ENCODE results near the gene HMGN3. TPM values are rescaled to one million over a fixed set of nuclear protein-coding genes. Genes with fewer than 3 reads are reported as not detected.
A peak's percentile ranks its signal among the peaks of the same experiment; 100 is the strongest.

HMGN3 gene
- 100 to 1,000 TPM in 1 of 2 donors, 10 to 100 TPM in 1; 72.1 to 105 TPM for polyA plus RNA-seq

- 2% methylated on average over 51 of the region's 51 CpGs for WGBS, 2 donors
- Histone ChIP-seq H3K4me3 (ENCODE audit: low read depth in 1 of 2, low read length in 2 of 2) (peak within 1 kb of the TSS; percentile 82 to 95), H3K27me3 (ENCODE audit: control insufficient read depth in 1 of 2, insufficient read depth in 2 of 2, low read length in 2 of 2) (no peaks in the 10 kb centered on the region)
These were observed at the start of gene HMGN3 for GRCh38 chr6:79234150-79235022. Gene HMGN3 (minus strand): TSS chr6:79234682.

DNA sequence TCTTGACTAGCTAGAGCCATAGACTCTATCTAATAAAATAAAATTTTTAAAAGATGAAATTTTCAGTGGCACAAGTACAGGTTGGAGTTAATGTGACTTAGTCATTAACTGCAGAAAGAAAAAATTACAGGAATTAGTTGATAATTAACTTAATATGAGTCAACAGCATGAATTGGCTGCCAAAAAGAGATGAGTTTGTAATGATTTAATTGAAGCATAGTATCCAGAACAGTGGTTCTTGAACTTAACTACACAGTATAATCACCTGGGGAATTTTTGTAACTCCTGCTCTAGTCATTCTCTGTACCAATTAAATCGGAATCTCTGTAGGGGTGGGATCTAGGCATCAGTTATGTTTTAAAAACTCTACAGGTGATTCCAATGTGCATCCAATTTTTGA is 46.3 kb upstream of the HMGN3 start:
- WGBS, 2 donors: 62 to 75% methylated on average over 1 of the region's 1 CpG

More at GRCh38 chr6:79234150-79235022, at the start of gene HMGN3:
- peak within 1 kb of the TSS; percentile 92 to 99 for H3K27ac ChIP-seq (ENCODE audit: low read depth in 2 of 2, low read length in 1 of 2)
- H3K36me3 ChIP-seq (ENCODE audit: control insufficient read depth in 2 of 2, insufficient read depth in 2 of 2, low read length in 1 of 2): no peaks in the 10 kb centered on the region
- no peaks in the 10 kb centered on the region for H3K4me1 ChIP-seq (ENCODE audit: control insufficient read depth in 2 of 2, insufficient read depth in 2 of 2, low read length in 1 of 2)
- no peaks in the 10 kb centered on the region for H3K9me3 ChIP-seq (ENCODE audit: control insufficient read depth in 2 of 2, insufficient read depth in 1 of 2, low read depth in 1 of 2, low read length in 1 of 2)

GRCh38 chr6:79277109-79277508 is 42.6 kb upstream of the HMGN3 start:
- Histone ChIP-seq H3K36me3 (ENCODE audit: control insufficient read depth in 2 of 2, insufficient read depth in 2 of 2, low read length in 1 of 2) (no peaks in the 10 kb centered on the region), H3K4me1 (ENCODE audit: control insufficient read depth in 2 of 2, insufficient read depth in 2 of 2, low read length in 1 of 2) (no peaks in the 10 kb centered on the region), H3K27ac (ENCODE audit: low read depth in 2 of 2, low read length in 1 of 2) (no peak overlapping the region), H3K9me3 (ENCODE audit: control insufficient read depth in 2 of 2, insufficient read depth in 1 of 2, low read depth in 1 of 2, low read length in 1 of 2) (no peaks in the 10 kb centered on the region), H3K4me3 (ENCODE audit: low read depth in 1 of 2, low read length in 2 of 2) (no peak overlapping the region), H3K27me3 (ENCODE audit: control insufficient read depth in 1 of 2, insufficient read depth in 2 of 2, low read length in 2 of 2) (no peaks in the 10 kb centered on the region)

More for the DNA sequence above, 46.3 kb upstream of the HMGN3 start:
- no peaks in the 10 kb centered on the region for H3K4me1 ChIP-seq (ENCODE audit: control insufficient read depth in 2 of 2, insufficient read depth in 2 of 2, low read length in 1 of 2)
- H3K4me3 ChIP-seq (ENCODE audit: low read depth in 1 of 2, low read length in 2 of 2): no peak overlapping the region
- H3K27me3 ChIP-seq (ENCODE audit: control insufficient read depth in 1 of 2, insufficient read depth in 2 of 2, low read length in 2 of 2): no peaks in the 10 kb centered on the region
- H3K36me3 ChIP-seq (ENCODE audit: control insufficient read depth in 2 of 2, insufficient read depth in 2 of 2, low read length in 1 of 2): no peaks in the 10 kb centered on the region
- H3K9me3 ChIP-seq (ENCODE audit: control insufficient read depth in 2 of 2, insufficient read depth in 1 of 2, low read depth in 1 of 2, low read length in 1 of 2): no peaks in the 10 kb centered on the region
- H3K27ac ChIP-seq (ENCODE audit: low read depth in 2 of 2, low read length in 1 of 2): no peak overlapping the region

DNA sequence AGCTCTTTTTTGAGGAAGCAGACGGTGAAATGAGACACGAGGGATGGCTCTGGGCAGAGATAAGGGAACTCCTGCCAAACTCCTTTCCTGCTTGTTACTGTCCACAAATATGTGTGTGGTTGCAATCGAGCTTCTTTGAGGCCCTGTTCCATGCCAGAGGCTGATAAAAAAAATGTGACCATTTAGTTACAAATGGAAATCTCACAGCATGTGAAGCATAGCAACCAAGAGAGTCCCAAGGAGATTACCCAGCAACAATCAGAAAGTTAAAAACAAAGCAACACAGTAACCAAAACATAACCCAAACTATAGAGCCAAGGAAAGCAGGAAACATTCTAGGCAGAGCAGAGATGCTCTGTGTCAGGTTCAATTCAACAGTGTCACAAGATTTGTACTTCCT is 35.4 kb upstream of the HMGN3 start:
- Histone ChIP-seq H3K27ac (ENCODE audit: low read depth in 2 of 2, low read length in 1 of 2) (no peak overlapping the region), H3K4me1 (ENCODE audit: control insufficient read depth in 2 of 2, insufficient read depth in 2 of 2, low read length in 1 of 2) (peaks cover 0 to 3% of the 10 kb centered on the region in 2 donors), H3K4me3 (ENCODE audit: low read depth in 1 of 2, low read length in 2 of 2) (no peak overlapping the region), H3K9me3 (ENCODE audit: control insufficient read depth in 2 of 2, insufficient read depth in 1 of 2, low read depth in 1 of 2, low read length in 1 of 2) (no peaks in the 10 kb centered on the region), H3K27me3 (ENCODE audit: control insufficient read depth in 1 of 2, insufficient read depth in 2 of 2, low read length in 2 of 2) (no peaks in the 10 kb centered on the region), H3K36me3 (ENCODE audit: control insufficient read depth in 2 of 2, insufficient read depth in 2 of 2, low read length in 1 of 2) (no peaks in the 10 kb centered on the region)
- 4% methylated on average over 3 of the region's 3 CpGs for WGBS, 2 donors

GRCh38 chr6:79267128-79267527 is 32.6 kb upstream of the HMGN3 start:
- Histone ChIP-seq H3K27ac (ENCODE audit: low read depth in 2 of 2, low read length in 1 of 2) (no peak overlapping the region), H3K27me3 (ENCODE audit: control insufficient read depth in 1 of 2, insufficient read depth in 2 of 2, low read length in 2 of 2) (no peaks in the 10 kb centered on the region), H3K9me3 (ENCODE audit: control insufficient read depth in 2 of 2, insufficient read depth in 1 of 2, low read depth in 1 of 2, low read length in 1 of 2) (no peaks in the 10 kb centered on the region), H3K4me1 (ENCODE audit: control insufficient read depth in 2 of 2, insufficient read depth in 2 of 2, low read length in 1 of 2) (peaks cover 0 to 3% of the 10 kb centered on the region in 2 donors), H3K36me3 (ENCODE audit: control insufficient read depth in 2 of 2, insufficient read depth in 2 of 2, low read length in 1 of 2) (no peaks in the 10 kb centered on the region), H3K4me3 (ENCODE audit: low read depth in 1 of 2, low read length in 2 of 2) (no peak overlapping the region)
- WGBS, 2 donors: 94 to 95% methylated on average over 1 of the region's 1 CpG

- Histone ChIP-seq H3K36me3 (ENCODE audit: control insufficient read depth in 2 of 2, insufficient read depth in 2 of 2, low read length in 1 of 2) (no peaks in the 10 kb centered on the region), H3K4me3 (ENCODE audit: low read depth in 1 of 2, low read length in 2 of 2) (no peak overlapping the region), H3K4me1 (ENCODE audit: control insufficient read depth in 2 of 2, insufficient read depth in 2 of 2, low read length in 1 of 2) (peaks cover 0 to 3% of the 10 kb centered on the region in 2 donors), H3K9me3 (ENCODE audit: control insufficient read depth in 2 of 2, insufficient read depth in 1 of 2, low read depth in 1 of 2, low read length in 1 of 2) (no peaks in the 10 kb centered on the region), H3K27ac (ENCODE audit: low read depth in 2 of 2, low read length in 1 of 2) (no peak overlapping the region), H3K27me3 (ENCODE audit: control insufficient read depth in 1 of 2, insufficient read depth in 2 of 2, low read length in 2 of 2) (no peaks in the 10 kb centered on the region)
These were observed 31.6 kb upstream of the HMGN3 start for GRCh38 chr6:79266051-79266450.

- H3K4me1 ChIP-seq (ENCODE audit: control insufficient read depth in 2 of 2, insufficient read depth in 2 of 2, low read length in 1 of 2): no peaks in the 10 kb centered on the region
- H3K4me3 ChIP-seq (ENCODE audit: low read depth in 1 of 2, low read length in 2 of 2): no peak overlapping the region
- H3K27ac ChIP-seq (ENCODE audit: low read depth in 2 of 2, low read length in 1 of 2): no peak overlapping the region
- no peaks in the 10 kb centered on the region for H3K9me3 ChIP-seq (ENCODE audit: control insufficient read depth in 2 of 2, insufficient read depth in 1 of 2, low read depth in 1 of 2, low read length in 1 of 2)
- no peaks in the 10 kb centered on the region for H3K27me3 ChIP-seq (ENCODE audit: control insufficient read depth in 1 of 2, insufficient read depth in 2 of 2, low read length in 2 of 2)
- H3K36me3 ChIP-seq (ENCODE audit: control insufficient read depth in 2 of 2, insufficient read depth in 2 of 2, low read length in 1 of 2): no peaks in the 10 kb centered on the region
These were observed 28.9 kb upstream of the HMGN3 start for GRCh38 chr6:79263359-79263758.

DNA sequence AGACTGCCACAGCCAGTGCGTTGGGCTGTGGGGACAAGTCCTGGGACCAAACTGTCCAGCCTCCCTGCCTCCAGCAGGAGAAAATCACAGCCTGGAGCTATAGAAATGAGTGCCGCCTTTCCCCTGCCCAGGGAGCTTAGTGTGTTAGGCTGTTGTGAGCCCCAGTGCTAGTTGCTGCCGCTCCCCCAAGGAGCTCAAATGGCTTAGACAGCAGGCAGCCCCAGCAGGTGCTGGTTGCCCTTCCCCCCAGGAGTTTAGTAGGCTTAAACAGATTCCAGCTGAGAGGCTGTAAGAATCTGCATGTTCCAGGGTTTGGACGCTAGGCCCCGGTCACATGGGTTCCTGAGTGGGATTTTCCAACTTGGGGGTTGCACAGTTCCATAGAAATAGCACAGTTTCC is 27.2 kb upstream of the HMGN3 start:
- H3K27ac ChIP-seq (ENCODE audit: low read depth in 2 of 2, low read length in 1 of 2): no peak overlapping the region
- WGBS, 2 donors: 74 to 76% methylated on average over 5 of the region's 5 CpGs
- H3K27me3 ChIP-seq (ENCODE audit: control insufficient read depth in 1 of 2, insufficient read depth in 2 of 2, low read length in 2 of 2): no peaks in the 10 kb centered on the region
- H3K4me1 ChIP-seq (ENCODE audit: control insufficient read depth in 2 of 2, insufficient read depth in 2 of 2, low read length in 1 of 2): no peaks in the 10 kb centered on the region
- H3K9me3 ChIP-seq (ENCODE audit: control insufficient read depth in 2 of 2, insufficient read depth in 1 of 2, low read depth in 1 of 2, low read length in 1 of 2): no peaks in the 10 kb centered on the region
- H3K36me3 ChIP-seq (ENCODE audit: control insufficient read depth in 2 of 2, insufficient read depth in 2 of 2, low read length in 1 of 2): no peaks in the 10 kb centered on the region
- H3K4me3 ChIP-seq (ENCODE audit: low read depth in 1 of 2, low read length in 2 of 2): no peak overlapping the region

GRCh38 chr6:79260772-79261171 is 26.3 kb upstream of the HMGN3 start:
- no peaks in the 10 kb centered on the region for H3K9me3 ChIP-seq (ENCODE audit: control insufficient read depth in 2 of 2, insufficient read depth in 1 of 2, low read depth in 1 of 2, low read length in 1 of 2)
- H3K4me1 ChIP-seq (ENCODE audit: control insufficient read depth in 2 of 2, insufficient read depth in 2 of 2, low read length in 1 of 2): no peaks in the 10 kb centered on the region
- no peak overlapping the region for H3K4me3 ChIP-seq (ENCODE audit: low read depth in 1 of 2, low read length in 2 of 2)
- H3K27me3 ChIP-seq (ENCODE audit: control insufficient read depth in 1 of 2, insufficient read depth in 2 of 2, low read length in 2 of 2): no peaks in the 10 kb centered on the region
- no peaks in the 10 kb centered on the region for H3K36me3 ChIP-seq (ENCODE audit: control insufficient read depth in 2 of 2, insufficient read depth in 2 of 2, low read length in 1 of 2)
- H3K27ac ChIP-seq (ENCODE audit: low read depth in 2 of 2, low read length in 1 of 2): no peak overlapping the region
- 92 to 94% methylated on average over 2 of the region's 2 CpGs for WGBS, 2 donors

All from esophagus (tissue), 2 donors.